GM23248 (cell line): Measurements from ENCODE around the gene CNDP1.

Experiments used
- EZH2 ChIP-seq: fragments of 200-600 bp; sonication (generic); IDR thresholded peaks from 2 replicates; pipeline ENCODE4 v1.6.1; 2018; ENCODE audit warnings: antibody characterized with exemption, mild to moderate bottlenecking; ENCODE audit not compliant: insufficient read depth, poor library complexity, severe bottlenecking
- EZH2phosphoT487 ChIP-seq: fragments of 200-600 bp; sonication (generic); IDR thresholded peaks from 2 replicates; pipeline ENCODE4 v1.6.1; 2018; ENCODE audit warnings: antibody characterized with exemption, moderate library complexity, mild to moderate bottlenecking, low read depth; ENCODE audit not compliant: insufficient read depth

- TF ChIP-seq EZH2 (no peak), EZH2phosphoT487 (no peak)
Measured at GRCh38 chr18:74520096-74520833, 14.0 kb upstream of the CNDP1 start.
